HG02798 (cell line): Measurements from ENCODE around the gene GRB14.
"Not testable (repeated sequence)": the region's sequence is repeated elsewhere in the genome, so short reads cannot be mapped to it uniquely, and the experiment has no call there.

ENCODE experiments used
- ATAC-seq: cut with Tn5 transposase; IDR thresholded peaks from one replicate; pipeline ENCODE4 v1.9.1; 2021; ENCODE audit warnings: mild to moderate bottlenecking; ENCODE audit not compliant: unreplicated experiment, poor library complexity

The GRB14 gene

GRCh38 chr2:164560902-164561301 is 60.4 kb downstream of the GRB14 start:
- ATAC-seq = no peak

- ATAC-seq = peak; percentile 54
Measured at GRCh38 chr2:164560181-164560792, 61.0 kb downstream of the GRB14 start.

GRCh38 chr2:164558450-164558849 is 62.8 kb downstream of the GRB14 start:
- ATAC-seq = no peak

- ATAC-seq = no peak
Measured at GRCh38 chr2:164554487-164554886, 66.8 kb downstream of the GRB14 start.

GRCh38 chr2:164551519-164551918 is 69.8 kb downstream of the GRB14 start:
- no peak for ATAC-seq

- not testable (repeated sequence) for ATAC-seq
Measured at GRCh38 chr2:164549705-164550104, 71.6 kb downstream of the GRB14 start.

GRCh38 chr2:164545484-164545883 is 75.8 kb downstream of the GRB14 start:
- no peak for ATAC-seq

GRCh38 chr2:164542581-164543021 is 78.7 kb downstream of the GRB14 start:
- ATAC-seq = no peak

GRCh38 chr2:164538240-164538866 is 82.9 kb downstream of the GRB14 start:
- peak; percentile 69 for ATAC-seq

- ATAC-seq = no peak
Measured at GRCh38 chr2:164535280-164536025, 85.8 kb downstream of the GRB14 start.

- no peak for ATAC-seq
Measured at GRCh38 chr2:164530464-164530863, 90.8 kb downstream of the GRB14 start.

GRCh38 chr2:164523726-164524125 is 97.6 kb downstream of the GRB14 start:
- no peak for ATAC-seq

GRCh38 chr2:164523009-164523408 is 98.3 kb downstream of the GRB14 start:
- ATAC-seq = no peak

- no peak for ATAC-seq
Measured at GRCh38 chr2:164522561-164522981, 98.7 kb downstream of the GRB14 start.

GRCh38 chr2:164515734-164516133 is 105.5 kb downstream of the GRB14 start:
- no peak for ATAC-seq

- ATAC-seq = no peak
Measured at GRCh38 chr2:164515030-164515429, 106.3 kb downstream of the GRB14 start.

GRCh38 chr2:164514491-164514890 is 106.8 kb downstream of the GRB14 start:
- no peak for ATAC-seq

- ATAC-seq = no peak
Measured at GRCh38 chr2:164512871-164513270, 108.4 kb downstream of the GRB14 start.

GRCh38 chr2:164511738-164512137 is 109.5 kb downstream of the GRB14 start:
- ATAC-seq = no peak

GRCh38 chr2:164510895-164511294 is 110.4 kb downstream of the GRB14 start:
- no peak for ATAC-seq

GRCh38 chr2:164509137-164509877 is 112.0 kb downstream of the GRB14 start:
- no peak for ATAC-seq
